ENCODE results near the gene SS18.

The SS18 gene

DNA sequence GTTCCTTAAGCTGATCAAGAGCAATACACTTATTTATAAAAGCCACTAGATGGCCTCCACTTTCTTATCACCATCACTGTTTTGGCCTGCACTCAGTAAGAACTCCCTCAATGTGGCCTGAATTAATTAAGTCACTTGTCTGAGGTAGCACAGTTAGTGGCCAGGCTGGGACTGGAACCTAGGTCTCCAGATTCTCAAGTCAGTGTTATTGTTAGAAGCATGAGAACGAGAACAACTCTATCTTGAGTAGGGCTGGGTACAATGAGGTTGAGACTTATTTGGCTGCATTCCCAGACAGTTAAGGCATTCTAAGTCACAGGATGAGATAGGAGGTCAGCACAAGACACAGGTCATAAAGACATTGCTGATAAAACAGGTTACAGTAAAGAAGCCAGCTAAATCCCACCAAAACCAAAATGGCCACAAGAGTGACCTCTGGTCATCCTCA lies 115.8 kb downstream of the SS18 start:
- TF ChIP-seq, protein P1, sequence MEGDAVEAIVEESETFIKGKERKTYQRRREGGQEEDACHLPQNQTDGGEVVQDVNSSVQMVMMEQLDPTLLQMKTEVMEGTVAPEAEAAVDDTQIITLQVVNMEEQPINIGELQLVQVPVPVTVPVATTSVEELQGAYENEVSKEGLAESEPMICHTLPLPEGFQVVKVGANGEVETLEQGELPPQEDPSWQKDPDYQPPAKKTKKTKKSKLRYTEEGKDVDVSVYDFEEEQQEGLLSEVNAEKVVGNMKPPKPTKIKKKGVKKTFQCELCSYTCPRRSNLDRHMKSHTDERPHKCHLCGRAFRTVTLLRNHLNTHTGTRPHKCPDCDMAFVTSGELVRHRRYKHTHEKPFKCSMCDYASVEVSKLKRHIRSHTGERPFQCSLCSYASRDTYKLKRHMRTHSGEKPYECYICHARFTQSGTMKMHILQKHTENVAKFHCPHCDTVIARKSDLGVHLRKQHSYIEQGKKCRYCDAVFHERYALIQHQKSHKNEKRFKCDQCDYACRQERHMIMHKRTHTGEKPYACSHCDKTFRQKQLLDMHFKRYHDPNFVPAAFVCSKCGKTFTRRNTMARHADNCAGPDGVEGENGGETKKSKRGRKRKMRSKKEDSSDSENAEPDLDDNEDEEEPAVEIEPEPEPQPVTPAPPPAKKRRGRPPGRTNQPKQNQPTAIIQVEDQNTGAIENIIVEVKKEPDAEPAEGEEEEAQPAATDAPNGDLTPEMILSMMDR (IDR thresholded peaks at IDR 0.05; ENCODE audit: insufficient read depth, low read length, missing control alignments) = no peak
- no peak overlapping the region for H3K4me3 ChIP-seq (ENCODE audit: low read depth, low read length)
- no peak for DNase-seq (ENCODE audit: low read depth, low spot score)
- POLR2A ChIA-PET = no interaction called here
- CTCF ChIA-PET = no interaction called here
